Thyroid gland (tissue), 4 donors: ENCODE measurements around the gene PTK7.

ENCODE experiments used
- CTCF ChIP-seq, 6 experiments: fragments of 200-600 bp in 3 of 6; fragments of 450-650 bp in 3 of 6; sonication (generic) in 3 of 6; IDR thresholded peaks; one replicate each; pipeline ENCODE4 v1.5.1; 2016 to 2019; ENCODE audit warnings: antibody characterized with exemption in 6 of 6, mild to moderate bottlenecking in 2 of 6, inconsistent platforms in 1 of 6, moderate library complexity in 1 of 6
- POLR2A ChIP-seq, 2 donors: fragments of 450-650 bp; IDR thresholded peaks; one replicate each; pipeline ENCODE4 v1.6.1; 2017; ENCODE audit warnings: antibody characterized with exemption in 2 of 2, mild to moderate bottlenecking in 2 of 2, moderate library complexity in 1 of 2

- TF ChIP-seq CTCF (IDR thresholded peaks at IDR 0.05), result no peak
- no peak for TF ChIP-seq POLR2A (IDR thresholded peaks at IDR 0.05)
These were observed 15.4 kb downstream of the PTK7 start for GRCh38 chr6:43091436-43091991.
